ENCODE data around the gene C1orf116. TPM values are rescaled to one million over a fixed set of nuclear protein-coding genes. Genes with fewer than 3 reads are reported as not detected.
"Not testable (repeated sequence)": the region's sequence is repeated elsewhere in the genome, so short reads cannot be mapped to it uniquely, and the experiment has no call there.

C1orf116 gene
- total RNA-seq, 4 donors from 2014 or later: 0.13 to 0.16 TPM; not detected in 2

DNA sequence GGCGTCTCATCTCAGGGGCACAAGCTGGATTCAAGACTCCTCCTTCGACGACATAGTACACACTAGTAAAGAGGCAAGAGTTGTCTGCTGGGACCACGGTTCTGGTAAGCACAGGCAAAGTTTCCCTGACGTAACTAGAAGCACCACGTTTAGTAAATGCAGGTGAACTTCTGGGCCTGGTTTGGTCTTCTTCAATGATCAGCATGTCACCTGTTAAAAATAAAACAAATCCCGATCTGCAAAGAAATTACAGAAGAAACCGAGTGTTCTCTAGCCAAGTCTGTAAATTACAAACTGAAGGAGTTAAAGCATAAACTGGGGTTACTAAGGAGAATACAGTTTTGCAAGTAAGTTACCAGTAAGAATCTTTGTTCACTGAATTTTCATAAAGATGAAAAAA lies 17.0 kb upstream of the C1orf116 start:
- no peak for ATAC-seq (ENCODE audit: low FRiP score)
- no peak for DNase-seq (ENCODE audit: low spot score)
- TF ChIP-seq, protein P1, sequence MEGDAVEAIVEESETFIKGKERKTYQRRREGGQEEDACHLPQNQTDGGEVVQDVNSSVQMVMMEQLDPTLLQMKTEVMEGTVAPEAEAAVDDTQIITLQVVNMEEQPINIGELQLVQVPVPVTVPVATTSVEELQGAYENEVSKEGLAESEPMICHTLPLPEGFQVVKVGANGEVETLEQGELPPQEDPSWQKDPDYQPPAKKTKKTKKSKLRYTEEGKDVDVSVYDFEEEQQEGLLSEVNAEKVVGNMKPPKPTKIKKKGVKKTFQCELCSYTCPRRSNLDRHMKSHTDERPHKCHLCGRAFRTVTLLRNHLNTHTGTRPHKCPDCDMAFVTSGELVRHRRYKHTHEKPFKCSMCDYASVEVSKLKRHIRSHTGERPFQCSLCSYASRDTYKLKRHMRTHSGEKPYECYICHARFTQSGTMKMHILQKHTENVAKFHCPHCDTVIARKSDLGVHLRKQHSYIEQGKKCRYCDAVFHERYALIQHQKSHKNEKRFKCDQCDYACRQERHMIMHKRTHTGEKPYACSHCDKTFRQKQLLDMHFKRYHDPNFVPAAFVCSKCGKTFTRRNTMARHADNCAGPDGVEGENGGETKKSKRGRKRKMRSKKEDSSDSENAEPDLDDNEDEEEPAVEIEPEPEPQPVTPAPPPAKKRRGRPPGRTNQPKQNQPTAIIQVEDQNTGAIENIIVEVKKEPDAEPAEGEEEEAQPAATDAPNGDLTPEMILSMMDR (IDR thresholded peaks at IDR 0.05): no peak

GRCh38 chr1:207049054-207049453 lies 16.5 kb upstream of the C1orf116 start:
- DNase-seq (ENCODE audit: low spot score): no peak
- TF ChIP-seq, protein P1 (IDR thresholded peaks at IDR 0.05): no peak
- ATAC-seq (ENCODE audit: low FRiP score): no peak

DNA sequence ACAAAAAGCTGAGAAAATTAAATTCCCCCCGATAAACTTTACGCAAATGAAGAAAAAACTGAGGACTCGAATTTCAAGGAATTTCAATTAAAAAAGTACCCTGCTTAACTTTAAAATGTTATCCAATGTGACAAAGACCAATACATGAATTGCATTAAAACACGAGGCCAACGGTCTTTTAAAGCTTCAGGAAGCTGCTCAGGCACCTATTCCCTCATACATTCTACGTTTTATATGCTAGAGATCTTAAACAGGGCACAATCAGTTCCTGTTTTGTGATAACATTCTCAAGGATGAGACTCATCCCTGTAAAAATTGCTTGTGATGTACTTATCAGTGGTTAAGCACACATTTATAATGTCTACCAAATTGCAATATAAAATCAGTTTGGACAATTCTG lies 15.5 kb upstream of the C1orf116 start:
- DNase-seq (ENCODE audit: low spot score): no peak
- no peak for ATAC-seq (ENCODE audit: low FRiP score)
- TF ChIP-seq, protein P1 (IDR thresholded peaks at IDR 0.05): no peak

- no peak for DNase-seq (ENCODE audit: low spot score)
- TF ChIP-seq, protein P1 (IDR thresholded peaks at IDR 0.05): no peak
- no peak for ATAC-seq (ENCODE audit: low FRiP score)
Measured at GRCh38 chr1:207047505-207047904, 14.9 kb upstream of the C1orf116 start.

DNA sequence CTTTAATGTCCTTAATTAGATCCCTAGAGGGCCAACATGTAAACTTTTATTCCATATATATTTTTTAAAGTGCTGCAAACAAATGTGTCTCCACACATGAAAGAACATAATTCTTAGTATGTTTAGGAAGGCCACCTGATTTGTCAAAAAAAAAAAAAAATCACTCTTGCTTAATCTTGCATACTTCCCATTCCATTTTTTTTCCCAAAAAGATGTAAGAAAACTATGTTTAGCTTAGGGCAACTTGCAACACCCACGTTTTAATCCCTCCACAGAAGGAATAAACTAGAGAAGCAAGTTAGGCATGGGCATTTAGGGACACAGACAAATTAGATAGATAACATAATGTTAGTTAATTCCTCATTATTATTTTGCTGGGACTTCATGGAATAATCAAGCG lies 12.9 kb upstream of the C1orf116 start:
- no peak for DNase-seq (ENCODE audit: low spot score)
- no peak for ATAC-seq (ENCODE audit: low FRiP score)
- TF ChIP-seq, protein P1 (IDR thresholded peaks at IDR 0.05): no peak

DNA sequence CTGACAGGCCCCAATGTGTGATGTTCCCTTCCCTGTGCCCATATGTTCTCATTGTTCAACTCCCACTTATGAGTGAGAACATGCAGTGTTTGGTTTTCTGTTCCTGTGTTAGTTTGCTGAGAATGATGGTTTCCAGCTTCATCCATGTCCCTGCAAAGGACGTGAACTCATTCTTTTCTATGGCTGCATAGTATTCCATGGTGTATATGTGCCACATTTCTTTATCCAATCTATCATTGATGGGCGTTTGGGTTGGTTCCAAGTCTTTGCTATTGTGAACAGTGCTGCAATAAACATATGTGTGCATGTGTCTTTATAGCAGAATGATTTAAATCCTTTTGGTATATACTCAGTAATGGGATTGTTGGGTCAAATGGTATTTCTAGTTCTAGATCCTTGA lies 8.8 kb upstream of the C1orf116 start:
- ATAC-seq (ENCODE audit: low FRiP score); DNase-seq (ENCODE audit: low spot score): not testable (repeated sequence)

DNA sequence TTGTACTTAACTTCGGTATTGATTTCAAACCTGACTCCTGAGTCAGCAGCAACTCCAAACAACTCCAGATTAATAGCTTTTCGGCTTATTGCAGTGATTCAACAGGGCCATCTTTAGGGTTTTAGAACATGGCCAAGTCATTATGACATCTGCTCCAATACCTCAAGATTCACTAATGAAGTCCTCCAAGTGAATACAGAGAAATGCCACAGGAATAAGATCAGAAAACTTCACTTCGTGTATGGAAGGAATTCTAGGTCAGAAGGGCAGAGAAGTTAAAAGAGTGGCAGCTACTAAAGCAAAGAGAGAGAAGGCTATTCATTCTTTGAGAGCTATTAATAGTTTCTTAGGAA lies 7.6 kb upstream of the C1orf116 start:
- ATAC-seq (ENCODE audit: low FRiP score): no peak
- no peak for DNase-seq (ENCODE audit: low spot score)
- TF ChIP-seq, protein P1 (IDR thresholded peaks at IDR 0.05): no peak

All from omental fat pad (tissue), 4 donors.